LNCAP (cell line): ENCODE measurements around the gene CTNNBL1.

Source experiments
- CTCF ChIP-seq: fragments of 450-650 bp; IDR thresholded peaks from 2 replicates; pipeline ENCODE4 v1.5.1; 2017; ENCODE audit warnings: mild to moderate bottlenecking

CTNNBL1 gene

DNA sequence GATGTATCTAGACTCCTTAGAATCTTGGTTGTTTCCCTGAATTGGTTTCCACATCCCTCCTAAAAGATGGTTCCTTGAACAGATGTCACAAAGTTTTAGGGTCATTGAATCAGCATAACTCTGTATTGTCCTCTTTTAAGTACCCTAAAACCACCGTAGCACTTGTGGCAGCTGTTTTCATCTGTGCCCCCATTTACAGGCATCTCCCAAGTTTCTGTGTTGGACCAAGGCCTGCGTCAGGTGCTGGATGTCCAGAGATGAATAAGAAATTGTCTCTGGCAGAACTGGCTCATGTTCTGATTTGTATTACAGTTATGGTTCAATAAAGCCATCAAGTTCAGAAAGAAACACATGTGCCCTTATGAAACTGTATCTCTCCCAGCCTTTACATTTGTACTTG lies 48.3 kb downstream of the CTNNBL1 start:
- TF ChIP-seq CTCF, result no peak

DNA sequence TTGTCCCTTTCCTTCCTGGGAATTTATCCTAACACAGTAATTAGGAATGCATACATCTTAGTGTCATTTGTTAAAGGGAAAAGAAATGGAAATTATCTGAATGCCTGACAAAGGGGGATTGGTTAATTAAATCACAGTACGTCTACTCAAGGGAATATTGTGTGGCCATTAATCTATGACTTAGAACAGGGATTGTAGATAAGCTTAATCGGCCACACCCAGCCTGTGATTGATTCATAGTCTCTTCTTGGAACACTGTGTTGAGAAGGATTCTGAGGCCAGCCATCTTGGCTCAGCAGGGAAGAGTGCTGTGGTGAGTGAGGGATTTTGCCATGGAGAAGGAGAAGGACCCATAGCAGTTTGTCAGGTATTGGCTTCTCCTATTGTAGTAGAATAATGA lies 50.5 kb downstream of the CTNNBL1 start:
- no peak for TF ChIP-seq CTCF

DNA sequence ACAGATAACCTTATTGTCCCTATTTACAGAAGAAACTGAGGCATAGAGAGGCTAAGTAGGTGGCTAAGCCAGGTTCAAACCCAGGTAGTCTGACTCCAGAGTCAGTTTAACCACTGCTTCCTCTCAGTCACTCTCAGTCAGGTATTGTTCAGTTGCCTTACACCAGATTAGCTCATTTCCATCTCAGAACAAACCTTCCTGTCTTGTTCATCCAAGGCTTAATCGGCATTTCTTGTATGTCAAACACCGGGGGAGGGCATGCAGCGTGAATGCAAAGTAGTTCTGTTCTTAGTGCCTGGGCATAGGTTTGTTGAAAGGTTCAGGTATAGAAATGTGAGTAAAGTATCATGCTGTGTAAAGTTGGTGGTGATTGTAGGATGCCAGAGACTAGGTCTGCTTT lies 51.7 kb downstream of the CTNNBL1 start:
- TF ChIP-seq CTCF, result no peak

DNA sequence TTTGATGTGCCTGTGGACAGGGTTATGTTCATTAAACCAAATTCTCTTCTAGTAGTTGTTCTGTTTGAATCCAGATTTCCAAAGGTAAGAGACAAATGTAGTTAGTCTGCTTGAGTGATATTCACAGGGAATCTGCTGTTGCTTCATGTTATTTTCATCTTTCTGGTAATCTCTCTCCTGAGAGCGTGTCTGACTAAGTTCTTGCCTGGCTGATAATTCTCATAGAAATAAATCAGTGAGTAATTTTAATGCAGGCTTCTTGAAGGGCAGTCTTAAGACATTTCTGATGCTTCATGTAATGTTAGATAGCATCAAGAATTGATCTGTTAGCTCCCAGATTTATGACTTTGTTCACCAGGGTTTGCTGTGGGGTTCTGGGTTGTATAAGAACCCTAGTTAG lies 54.2 kb downstream of the CTNNBL1 start:
- no peak for TF ChIP-seq CTCF

DNA sequence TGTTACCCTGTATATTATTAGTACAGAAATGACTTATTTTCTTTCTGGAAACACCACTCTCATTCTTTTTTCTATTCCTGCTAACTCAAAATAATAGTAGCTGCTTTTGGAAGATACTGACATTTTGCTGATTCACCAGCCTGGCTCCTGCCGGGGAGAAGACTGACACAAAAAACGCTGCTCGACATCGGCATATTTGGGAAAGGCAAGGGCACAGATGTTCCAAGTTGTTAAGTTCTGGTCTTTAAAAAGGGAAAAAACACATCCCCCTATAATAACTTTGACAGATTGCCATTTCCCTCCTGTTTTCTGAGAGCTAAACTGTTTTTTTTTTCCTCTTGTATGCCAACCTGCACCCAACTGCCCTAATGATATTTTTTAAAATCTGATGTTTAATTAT lies 55.4 kb downstream of the CTNNBL1 start:
- TF ChIP-seq CTCF, result no peak

DNA sequence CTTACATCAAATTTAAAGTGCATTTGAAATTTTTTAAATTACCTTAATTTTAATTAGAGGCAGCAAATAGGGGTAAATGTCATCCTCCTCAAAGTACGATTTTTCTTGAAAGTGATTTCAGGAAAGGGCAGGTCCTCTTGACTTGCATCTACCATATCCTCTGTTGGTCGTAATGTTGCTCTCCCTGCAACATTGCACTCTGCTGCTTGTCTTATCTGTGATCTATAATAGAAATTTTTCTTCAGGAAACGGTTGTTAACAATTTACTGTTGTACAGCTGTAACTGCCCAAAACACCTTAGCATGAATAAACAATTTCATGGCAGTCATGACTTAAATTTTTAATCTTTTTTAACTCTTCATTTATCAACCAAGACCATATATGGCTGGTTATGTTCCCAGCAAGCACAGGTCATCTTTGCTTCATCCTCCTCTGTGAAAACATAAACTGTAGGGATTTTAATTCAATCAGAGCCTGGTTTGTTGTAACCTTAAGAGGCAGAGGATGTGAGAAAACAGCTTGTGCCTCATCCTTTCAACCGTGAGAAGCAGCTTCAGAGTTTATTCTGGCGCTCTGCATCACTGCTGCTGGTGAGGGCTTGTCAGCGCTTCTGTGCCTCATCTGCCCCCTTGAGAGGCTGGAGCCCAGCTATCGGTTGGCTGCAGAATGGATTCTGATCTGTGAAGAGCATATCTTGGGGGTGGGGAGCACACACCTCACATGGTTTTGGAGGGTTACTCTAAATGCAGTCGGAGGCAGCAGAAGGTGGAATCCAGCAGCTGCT lies 56.0 kb downstream of the CTNNBL1 start:
- TF ChIP-seq CTCF, result no peak

DNA sequence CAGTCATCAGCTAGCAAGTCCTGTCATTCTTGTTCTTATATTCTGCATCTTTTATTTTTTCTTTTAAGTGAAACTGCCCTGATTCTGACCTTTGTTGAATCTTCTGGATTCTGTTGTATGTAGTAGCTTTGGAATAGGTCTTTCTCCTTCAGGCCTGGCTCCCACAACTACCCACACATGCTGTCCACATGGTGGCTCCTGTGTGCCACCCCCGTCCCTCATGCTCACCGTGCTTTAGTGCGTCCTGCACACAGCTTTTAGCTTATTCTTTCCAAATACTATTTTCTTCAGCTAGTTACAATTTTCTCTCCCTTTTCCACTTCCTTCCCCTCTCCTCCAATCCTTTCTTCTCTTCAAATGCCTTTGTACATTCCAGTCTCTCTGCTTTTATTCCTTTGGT lies 61.8 kb downstream of the CTNNBL1 start:
- TF ChIP-seq CTCF, result no peak

GRCh38 chr20:37756234-37756633 lies 62.4 kb downstream of the CTNNBL1 start:
- TF ChIP-seq CTCF, result no peak
